Stimulated activated naive B cell treated with anti-CD40 and anti-IgM and Interleukin-4, amounts not matched to agents 10 μg/mL and 1 μg/mL and 100 μg/mL, for 72 hours (primary cell): ENCODE data around the gene YIPF5.
A peak's percentile ranks its signal among the peaks of the same experiment; 100 is the strongest.

ENCODE experiments used
- ATAC-seq, 2 donors: fragments of 150-1000 bp; cut with Tn5 transposase; replicated peaks; 2 replicates each; pipeline ENCODE4 v1.10.0; 2021; ENCODE audit warnings: moderate library complexity in 1 of 2
- DNase-seq: peaks from one replicate; pipeline ENCODE4 v3.0.0; 2021
- H3K27ac Mint-ChIP-seq: one replicate; pipeline ENCODE4 v1.8.0; 2022; ENCODE audit warnings: mild to moderate bottlenecking, mixed read lengths
- H3K27me3 Mint-ChIP-seq, 2 donors: one replicate each; pipeline ENCODE4 v1.8.0; 2022; ENCODE audit warnings: mixed read lengths in 2 of 2
- H3K36me3 Mint-ChIP-seq, 2 donors: one replicate each; pipeline ENCODE4 v1.8.0; 2022; ENCODE audit warnings: mixed read lengths in 2 of 2, mild to moderate bottlenecking in 1 of 2
- H3K4me1 Mint-ChIP-seq, 2 donors: one replicate each; pipeline ENCODE4 v1.8.0; 2022; ENCODE audit warnings: mixed read lengths in 2 of 2, mild to moderate bottlenecking in 1 of 2
- H3K4me3 Mint-ChIP-seq, 2 donors: one replicate each; pipeline ENCODE4 v1.8.0; 2022; ENCODE audit warnings: mild to moderate bottlenecking in 2 of 2, mixed read lengths in 2 of 2, moderate library complexity in 1 of 2
- H3K9me3 Mint-ChIP-seq, 2 donors: one replicate each; pipeline ENCODE4 v1.8.0; 2022; ENCODE audit warnings: mixed read lengths in 2 of 2, mild to moderate bottlenecking in 1 of 2

The YIPF5 gene

DNA sequence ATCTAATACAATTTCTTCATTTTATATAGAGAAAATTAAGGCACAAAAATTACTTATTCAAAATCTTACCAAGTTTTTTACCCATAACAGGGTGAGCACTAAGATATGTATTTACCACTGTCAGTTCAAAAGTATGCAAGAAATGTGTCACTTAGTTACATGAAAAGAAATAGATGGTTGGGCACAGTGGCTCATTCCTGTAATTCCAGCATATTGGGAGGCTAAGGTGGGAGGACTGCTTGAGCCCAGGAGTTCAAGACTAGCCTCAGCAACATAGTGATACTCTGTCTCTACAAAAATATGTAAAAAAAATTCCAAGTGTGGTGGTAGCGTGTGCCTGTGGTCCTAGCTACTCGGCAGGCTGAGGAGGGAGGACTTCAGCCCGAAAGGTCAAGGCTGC, 19.4 kb downstream of the YIPF5 start:
- Mint-ChIP-seq H3K27ac (no peak overlapping the region), H3K4me1 (no peaks in the 10 kb centered on the region), H3K36me3 (no peaks in the 10 kb centered on the region), H3K4me3 (no peak overlapping the region), H3K9me3 (no peaks in the 10 kb centered on the region), H3K27me3 (no peaks in the 10 kb centered on the region)
- DNase-seq (no peak), ATAC-seq (no peak)

- H3K4me1 Mint-ChIP-seq: peaks cover 12 to 18% of the 10 kb centered on the region in 2 donors
- no peak overlapping the region for H3K4me3 Mint-ChIP-seq
- H3K9me3 Mint-ChIP-seq: no peaks in the 10 kb centered on the region
- H3K27me3 Mint-ChIP-seq: no peaks in the 10 kb centered on the region
- no peak overlapping the region for H3K27ac Mint-ChIP-seq
- ATAC-seq (no peak), DNase-seq (no peak)
- no peaks in the 10 kb centered on the region for H3K36me3 Mint-ChIP-seq
Observed at GRCh38 chr5:144144956-144145751, 25.3 kb downstream of the YIPF5 start.

- ATAC-seq: no peak
- Mint-ChIP-seq H3K9me3 (no peaks in the 10 kb centered on the region), H3K27ac (no peak overlapping the region), H3K4me1 (peaks cover 12 to 18% of the 10 kb centered on the region in 2 donors), H3K4me3 (no peak overlapping the region), H3K27me3 (no peaks in the 10 kb centered on the region), H3K36me3 (no peaks in the 10 kb centered on the region)
- no peak for DNase-seq
Observed at GRCh38 chr5:144143625-144144024, 26.8 kb downstream of the YIPF5 start.

DNA sequence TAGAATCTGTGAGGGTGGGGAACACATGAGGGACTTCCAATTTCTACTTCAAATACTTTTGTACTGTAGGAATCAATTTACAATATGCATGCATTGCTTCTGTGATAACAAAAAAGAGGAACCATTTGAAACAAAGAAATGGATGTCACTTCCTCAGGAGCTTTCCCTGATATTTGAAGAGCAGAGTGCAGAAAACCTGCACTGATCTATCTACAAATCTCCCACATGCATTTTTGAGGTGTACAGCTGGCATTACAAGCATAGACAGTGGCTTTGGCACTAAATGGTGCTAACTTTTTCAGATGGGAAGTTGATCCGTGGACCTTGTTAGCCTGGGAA, 27.7 kb downstream of the YIPF5 start:
- no peaks in the 10 kb centered on the region for H3K36me3 Mint-ChIP-seq
- peaks cover 12 to 18% of the 10 kb centered on the region in 2 donors for H3K4me1 Mint-ChIP-seq
- DNase-seq: no peak
- no peak overlapping the region for H3K27ac Mint-ChIP-seq
- no peaks in the 10 kb centered on the region for H3K27me3 Mint-ChIP-seq
- H3K9me3 Mint-ChIP-seq: no peaks in the 10 kb centered on the region
- H3K4me3 Mint-ChIP-seq: no peak overlapping the region
- no peak for ATAC-seq

DNA sequence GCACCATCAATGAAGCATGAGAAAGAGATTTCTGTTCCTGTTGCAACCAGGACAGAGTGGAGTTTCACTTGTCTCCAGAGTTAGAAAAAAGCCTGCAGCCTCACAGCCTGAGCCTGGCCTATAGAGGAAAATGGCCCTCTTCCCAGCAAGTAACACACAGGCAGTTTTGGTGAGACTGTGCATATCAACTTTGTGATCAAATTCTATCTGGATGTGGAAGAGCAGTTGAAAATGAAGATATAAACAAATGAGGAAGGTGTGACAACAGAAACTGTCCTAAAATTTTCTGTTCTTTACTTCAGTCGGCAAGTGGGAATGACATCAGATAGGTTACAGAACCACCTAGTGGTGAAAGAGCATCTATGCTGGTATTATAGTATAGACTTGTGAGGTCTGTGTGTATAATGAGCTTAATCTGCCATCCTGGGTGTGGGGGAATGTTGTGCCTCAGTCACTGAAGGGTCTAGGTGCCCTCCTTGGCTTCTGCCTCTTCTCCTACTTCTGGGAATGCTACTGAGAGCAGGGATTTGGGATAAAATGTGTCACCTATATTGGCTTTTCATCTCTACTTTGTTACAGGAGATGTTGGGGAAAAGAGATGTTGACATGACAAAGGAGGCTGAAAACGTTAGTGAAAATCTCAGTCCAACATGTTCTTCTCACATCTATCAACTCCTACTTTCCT, 28.2 kb downstream of the YIPF5 start:
- H3K27ac Mint-ChIP-seq: peak overlapping the region; percentile 37
- no peaks in the 10 kb centered on the region for H3K9me3 Mint-ChIP-seq
- H3K4me3 Mint-ChIP-seq: peak overlapping the region in 1 of 2 donors; percentile 63
- ATAC-seq (peak; percentile 95 to 98), DNase-seq (no peak)
- no peaks in the 10 kb centered on the region for H3K27me3 Mint-ChIP-seq
- H3K36me3 Mint-ChIP-seq: no peaks in the 10 kb centered on the region
- peaks cover 12 to 18% of the 10 kb centered on the region in 2 donors for H3K4me1 Mint-ChIP-seq

GRCh38 chr5:144141585-144141984, 28.9 kb downstream of the YIPF5 start:
- ATAC-seq (no peak), DNase-seq (no peak)
- H3K4me3 Mint-ChIP-seq: no peak overlapping the region
- no peaks in the 10 kb centered on the region for H3K27me3 Mint-ChIP-seq
- peaks cover 12 to 18% of the 10 kb centered on the region in 2 donors for H3K4me1 Mint-ChIP-seq
- no peak overlapping the region for H3K27ac Mint-ChIP-seq
- H3K36me3 Mint-ChIP-seq: no peaks in the 10 kb centered on the region
- no peaks in the 10 kb centered on the region for H3K9me3 Mint-ChIP-seq

- ATAC-seq (no peak), DNase-seq (no peak)
- Mint-ChIP-seq H3K4me3 (no peak overlapping the region), H3K27ac (no peak overlapping the region), H3K36me3 (no peaks in the 10 kb centered on the region), H3K9me3 (no peaks in the 10 kb centered on the region), H3K4me1 (peaks cover 15 to 30% of the 10 kb centered on the region in 2 donors), H3K27me3 (peaks cover 6 to 7% of the 10 kb centered on the region in 2 donors)
Observed at GRCh38 chr5:144139586-144139985, 30.9 kb downstream of the YIPF5 start.

- ATAC-seq (peak; percentile 67 to 68), DNase-seq (no peak)
- H3K4me3 Mint-ChIP-seq: no peak overlapping the region
- no peaks in the 10 kb centered on the region for H3K9me3 Mint-ChIP-seq
- peaks cover 6 to 9% of the 10 kb centered on the region in 2 donors for H3K27me3 Mint-ChIP-seq
- no peak overlapping the region for H3K27ac Mint-ChIP-seq
- H3K36me3 Mint-ChIP-seq: no peaks in the 10 kb centered on the region
- peaks cover 4 to 12% of the 10 kb centered on the region in 2 donors for H3K4me1 Mint-ChIP-seq
Observed at GRCh38 chr5:144135113-144135762, 35.2 kb downstream of the YIPF5 start.

DNA sequence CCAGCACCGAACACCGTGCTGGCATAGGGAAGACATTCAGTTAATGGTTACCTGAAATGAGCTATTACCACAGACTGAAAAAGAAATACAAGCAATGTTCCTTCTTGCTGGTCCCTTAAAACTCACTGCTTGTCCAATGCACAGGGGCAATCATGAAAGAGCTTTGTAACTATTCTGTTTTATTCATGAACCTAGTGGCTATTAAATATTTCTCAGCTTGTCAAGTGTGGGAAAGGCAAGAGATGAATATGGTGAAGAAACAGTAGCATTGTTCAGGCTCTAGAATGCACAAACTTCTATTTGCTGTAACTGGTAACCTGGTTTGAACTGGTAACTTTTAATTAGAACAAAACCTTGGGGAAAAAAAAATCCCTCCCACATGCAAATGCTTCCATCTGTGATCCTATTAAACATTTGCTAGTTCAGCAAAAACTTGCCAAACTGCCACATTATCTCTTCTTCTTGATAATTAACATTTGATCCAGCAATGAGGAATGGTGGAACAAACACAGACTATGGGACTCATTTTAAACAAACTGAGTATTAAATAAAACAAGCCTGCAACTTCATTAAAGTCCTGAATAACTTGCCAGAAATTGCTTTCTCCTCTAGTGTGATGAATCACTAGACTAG, 36.1 kb downstream of the YIPF5 start:
- Mint-ChIP-seq H3K27me3 (peaks cover 6 to 13% of the 10 kb centered on the region in 2 donors), H3K4me1 (peaks cover 4 to 12% of the 10 kb centered on the region in 2 donors), H3K9me3 (no peaks in the 10 kb centered on the region), H3K27ac (no peak overlapping the region), H3K36me3 (no peaks in the 10 kb centered on the region), H3K4me3 (no peak overlapping the region)
- ATAC-seq (no peak), DNase-seq (no peak)

- ATAC-seq: no peak
- H3K4me1 Mint-ChIP-seq: peaks cover 4 to 12% of the 10 kb centered on the region in 2 donors
Observed at GRCh38 chr5:144133050-144133633, 37.3 kb downstream of the YIPF5 start.

DNA sequence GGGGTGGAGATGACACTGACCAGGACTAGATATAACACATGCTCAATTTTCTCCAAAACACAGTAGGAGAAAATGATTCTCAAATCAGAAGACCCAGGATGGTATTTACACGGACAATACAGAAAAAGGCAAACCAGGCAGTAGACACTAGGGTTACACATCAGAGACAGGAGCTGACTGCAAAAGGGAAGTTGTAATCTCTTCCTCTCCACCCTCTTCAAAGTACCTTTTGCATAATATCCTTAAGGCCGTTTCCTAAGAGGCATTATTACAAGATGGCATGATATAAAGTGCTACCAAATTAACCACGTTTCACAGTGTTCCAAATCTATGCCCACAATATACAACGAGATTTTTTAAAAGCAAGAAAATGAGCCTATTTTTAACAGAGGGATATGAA, 39.2 kb downstream of the YIPF5 start:
- Mint-ChIP-seq H3K4me1 (peaks cover 4 to 12% of the 10 kb centered on the region in 2 donors), H3K4me3 (no peak overlapping the region), H3K36me3 (no peaks in the 10 kb centered on the region), H3K9me3 (no peaks in the 10 kb centered on the region), H3K27me3 (peaks cover 6 to 13% of the 10 kb centered on the region in 2 donors), H3K27ac (no peak overlapping the region)
- DNase-seq (no peak), ATAC-seq (no peak)

More at GRCh38 chr5:144133050-144133633, 37.3 kb downstream of the YIPF5 start:
- no peak for DNase-seq
- H3K27me3 Mint-ChIP-seq: peaks cover 6 to 13% of the 10 kb centered on the region in 2 donors
- H3K27ac Mint-ChIP-seq: no peak overlapping the region
- H3K36me3 Mint-ChIP-seq: no peaks in the 10 kb centered on the region
- H3K4me3 Mint-ChIP-seq: no peak overlapping the region
- H3K9me3 Mint-ChIP-seq: no peaks in the 10 kb centered on the region

DNA sequence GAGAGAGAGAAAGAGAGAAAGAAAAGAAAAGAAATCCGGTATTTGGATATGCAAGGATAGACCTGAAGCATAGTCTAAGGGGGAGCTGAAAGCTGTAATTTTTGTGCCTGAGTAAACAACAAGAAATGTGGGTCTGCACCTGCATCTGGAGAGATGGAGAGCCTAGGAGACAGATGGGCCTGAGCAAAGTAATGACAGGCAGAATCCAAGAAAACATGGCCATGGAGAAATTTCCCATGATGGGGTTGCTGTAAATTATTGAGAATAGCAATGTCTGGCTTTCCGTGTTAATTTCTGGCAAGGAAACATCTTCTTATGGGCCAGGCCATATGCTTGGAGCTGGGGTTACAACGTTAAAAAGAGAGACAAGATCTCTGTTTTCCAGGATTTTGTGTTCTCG, 40.2 kb downstream of the YIPF5 start:
- H3K27me3 Mint-ChIP-seq: peaks cover 3 to 6% of the 10 kb centered on the region in 2 donors
- ATAC-seq (no peak), DNase-seq (no peak)
- no peak overlapping the region for H3K4me3 Mint-ChIP-seq
- H3K36me3 Mint-ChIP-seq: no peaks in the 10 kb centered on the region
- no peak overlapping the region for H3K27ac Mint-ChIP-seq
- H3K4me1 Mint-ChIP-seq: peaks cover 4 to 5% of the 10 kb centered on the region in 2 donors
- H3K9me3 Mint-ChIP-seq: no peaks in the 10 kb centered on the region

- peaks cover 10 to 17% of the 10 kb centered on the region in 2 donors for H3K27me3 Mint-ChIP-seq
- no peak overlapping the region for H3K4me3 Mint-ChIP-seq
- ATAC-seq (no peak), DNase-seq (no peak)
- H3K27ac Mint-ChIP-seq: no peak overlapping the region
- H3K4me1 Mint-ChIP-seq: no peaks in the 10 kb centered on the region
- H3K36me3 Mint-ChIP-seq: no peaks in the 10 kb centered on the region
- H3K9me3 Mint-ChIP-seq: no peaks in the 10 kb centered on the region
Observed at GRCh38 chr5:144128844-144129243, 41.6 kb downstream of the YIPF5 start.

- H3K4me1 Mint-ChIP-seq: no peaks in the 10 kb centered on the region
- no peaks in the 10 kb centered on the region for H3K9me3 Mint-ChIP-seq
- no peaks in the 10 kb centered on the region for H3K36me3 Mint-ChIP-seq
- peaks cover 10 to 17% of the 10 kb centered on the region in 2 donors for H3K27me3 Mint-ChIP-seq
- H3K27ac Mint-ChIP-seq: no peak overlapping the region
- ATAC-seq: no peak
- no peak overlapping the region for H3K4me3 Mint-ChIP-seq
- DNase-seq: no peak
Observed at GRCh38 chr5:144126707-144127106, 43.8 kb downstream of the YIPF5 start.
